Chondrocyte (in vitro differentiated cells): ENCODE results near the gene NCSTN. TPM values are rescaled to one million over a fixed set of nuclear protein-coding genes. Genes with fewer than 3 reads are reported as not detected.

Source experiments
- DNase-seq: peaks from one replicate; pipeline ENCODE4 v3.0.0; 2021; ENCODE audit warnings: mixed read lengths, low spot score
- H3K27ac Mint-ChIP-seq: one replicate; pipeline ENCODE4 v1.8.0; 2021; ENCODE audit warnings: mild to moderate bottlenecking, moderate library complexity, mixed read lengths; ENCODE audit not compliant: unreplicated experiment
- H3K27me3 Mint-ChIP-seq: 2 replicates; pipeline ENCODE4 v1.8.0; 2021; ENCODE audit warnings: low read depth, mixed read lengths
- H3K36me3 Mint-ChIP-seq: 2 replicates; pipeline ENCODE4 v1.8.0; 2021; ENCODE audit warnings: low read depth, mixed read lengths
- H3K4me1 Mint-ChIP-seq: 2 replicates; pipeline ENCODE4 v1.8.0; 2021; ENCODE audit warnings: low read depth, mild to moderate bottlenecking, mixed read lengths
- H3K4me3 Mint-ChIP-seq: one replicate; pipeline ENCODE4 v1.8.0; 2021; ENCODE audit warnings: mild to moderate bottlenecking, moderate library complexity, mixed read lengths; ENCODE audit not compliant: unreplicated experiment
- H3K9me3 Mint-ChIP-seq: 2 replicates; pipeline ENCODE4 v1.8.0; 2021; ENCODE audit warnings: low read depth, mixed read lengths
- total RNA-seq: library from RNA; stranded (reverse); gene quantifications from 3 replicates; pipeline ENCODE4 v1.2.1, GENCODE V29; 2021
- TF ChIP-seq, protein P1 (sequence below): fragments of 200-600 bp; sonication (generic); IDR thresholded peaks from 2 replicates; pipeline ENCODE4 v1.5.0; 2021; ENCODE audit warnings: antibody characterized with exemption, mild to moderate bottlenecking, moderate library complexity

The NCSTN gene
- total RNA-seq, 1 donor from 2014 or later = 94.6 TPM

DNA sequence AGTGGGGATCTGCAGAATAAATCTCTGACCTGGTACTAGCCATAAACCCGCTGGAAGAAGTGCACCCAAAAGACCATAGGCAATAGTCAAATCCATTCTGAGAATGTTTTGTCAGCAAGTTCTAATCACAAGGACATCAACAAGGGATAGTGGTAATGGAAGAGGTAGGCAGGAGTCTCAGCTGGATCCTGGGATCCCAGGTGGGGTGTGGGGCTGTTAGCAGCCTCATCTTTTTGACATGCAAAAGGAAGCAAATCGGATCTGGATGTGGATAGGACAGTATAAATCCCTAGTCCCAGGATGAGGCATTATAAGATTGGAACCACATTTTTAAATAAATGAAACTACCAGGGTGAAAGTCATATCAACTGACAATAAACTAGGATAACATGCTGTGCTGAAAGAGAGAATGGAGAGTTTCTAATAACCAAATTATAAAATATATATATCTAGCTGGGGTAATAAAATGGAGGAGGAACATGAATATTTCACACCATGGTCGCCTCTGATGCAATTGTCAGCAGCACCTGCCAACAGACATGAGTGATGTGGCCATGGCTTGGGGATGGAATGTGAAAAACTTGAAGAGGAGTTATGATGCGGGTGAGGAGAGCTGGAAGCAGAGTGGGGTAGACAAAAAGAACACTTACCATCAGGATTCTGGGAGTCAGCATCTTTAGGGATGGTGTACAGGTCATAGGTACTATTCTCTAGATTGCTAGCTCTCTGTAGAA lies 34.6 kb upstream of the NCSTN start:
- no peak for DNase-seq
- H3K27me3 Mint-ChIP-seq = no peaks in the 10 kb centered on the region
- TF ChIP-seq, protein P1, sequence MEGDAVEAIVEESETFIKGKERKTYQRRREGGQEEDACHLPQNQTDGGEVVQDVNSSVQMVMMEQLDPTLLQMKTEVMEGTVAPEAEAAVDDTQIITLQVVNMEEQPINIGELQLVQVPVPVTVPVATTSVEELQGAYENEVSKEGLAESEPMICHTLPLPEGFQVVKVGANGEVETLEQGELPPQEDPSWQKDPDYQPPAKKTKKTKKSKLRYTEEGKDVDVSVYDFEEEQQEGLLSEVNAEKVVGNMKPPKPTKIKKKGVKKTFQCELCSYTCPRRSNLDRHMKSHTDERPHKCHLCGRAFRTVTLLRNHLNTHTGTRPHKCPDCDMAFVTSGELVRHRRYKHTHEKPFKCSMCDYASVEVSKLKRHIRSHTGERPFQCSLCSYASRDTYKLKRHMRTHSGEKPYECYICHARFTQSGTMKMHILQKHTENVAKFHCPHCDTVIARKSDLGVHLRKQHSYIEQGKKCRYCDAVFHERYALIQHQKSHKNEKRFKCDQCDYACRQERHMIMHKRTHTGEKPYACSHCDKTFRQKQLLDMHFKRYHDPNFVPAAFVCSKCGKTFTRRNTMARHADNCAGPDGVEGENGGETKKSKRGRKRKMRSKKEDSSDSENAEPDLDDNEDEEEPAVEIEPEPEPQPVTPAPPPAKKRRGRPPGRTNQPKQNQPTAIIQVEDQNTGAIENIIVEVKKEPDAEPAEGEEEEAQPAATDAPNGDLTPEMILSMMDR = no peak
- peak overlapping the region; percentile 72 for H3K27ac Mint-ChIP-seq
- peaks cover 8% of the 10 kb centered on the region for H3K4me1 Mint-ChIP-seq
- H3K9me3 Mint-ChIP-seq = no peaks in the 10 kb centered on the region
- H3K4me3 Mint-ChIP-seq = no peak overlapping the region
- peaks cover 58% of the 10 kb centered on the region for H3K36me3 Mint-ChIP-seq

DNA sequence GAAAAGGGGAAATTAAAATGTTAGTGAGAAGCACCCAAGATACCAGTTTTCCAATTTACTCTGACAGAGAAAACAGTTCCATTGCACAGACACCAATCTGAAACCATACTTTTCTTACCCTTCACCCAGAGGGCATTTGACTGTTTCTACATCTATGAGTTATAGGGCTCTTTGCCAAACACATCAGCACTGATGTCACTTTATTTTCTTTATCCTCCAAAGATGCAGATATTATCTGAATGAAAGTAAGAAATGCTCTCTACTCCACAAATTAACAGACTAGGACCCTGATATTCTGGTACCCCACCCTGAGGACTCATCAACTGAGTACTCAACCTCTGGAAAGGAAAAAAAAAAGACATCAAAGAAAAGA lies 34.0 kb upstream of the NCSTN start:
- H3K36me3 Mint-ChIP-seq = peaks cover 60% of the 10 kb centered on the region
- H3K27me3 Mint-ChIP-seq = no peaks in the 10 kb centered on the region
- peak overlapping the region; percentile 83 for H3K27ac Mint-ChIP-seq
- TF ChIP-seq, protein P1 = no peak
- no peaks in the 10 kb centered on the region for H3K9me3 Mint-ChIP-seq
- no peak for DNase-seq
- H3K4me3 Mint-ChIP-seq = no peak overlapping the region
- peaks cover 8% of the 10 kb centered on the region for H3K4me1 Mint-ChIP-seq

DNA sequence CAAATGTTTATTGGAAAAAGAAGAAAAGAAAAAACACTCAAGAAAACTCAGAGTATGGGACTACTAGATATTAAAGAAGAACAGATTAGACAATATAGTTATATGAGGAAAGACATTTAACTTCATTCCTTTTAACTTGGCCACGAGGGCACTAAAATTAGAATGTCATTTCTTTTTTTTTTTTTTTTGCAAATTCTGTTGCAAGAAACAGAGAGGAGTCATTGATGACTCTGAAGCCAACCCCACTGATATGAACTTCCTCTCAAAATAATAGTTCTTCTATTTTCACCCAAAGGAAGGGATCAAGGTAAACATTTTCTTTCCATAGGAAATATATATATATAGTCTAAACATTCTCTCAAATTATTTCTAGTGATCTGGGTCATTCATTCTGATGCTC lies 33.6 kb upstream of the NCSTN start:
- DNase-seq = no peak
- Mint-ChIP-seq H3K9me3 (no peaks in the 10 kb centered on the region), H3K4me1 (peaks cover 8% of the 10 kb centered on the region), H3K27ac (peak overlapping the region; percentile 83), H3K27me3 (no peaks in the 10 kb centered on the region), H3K36me3 (peaks cover 61% of the 10 kb centered on the region), H3K4me3 (no peak overlapping the region)
- TF ChIP-seq, protein P1 = no peak

DNA sequence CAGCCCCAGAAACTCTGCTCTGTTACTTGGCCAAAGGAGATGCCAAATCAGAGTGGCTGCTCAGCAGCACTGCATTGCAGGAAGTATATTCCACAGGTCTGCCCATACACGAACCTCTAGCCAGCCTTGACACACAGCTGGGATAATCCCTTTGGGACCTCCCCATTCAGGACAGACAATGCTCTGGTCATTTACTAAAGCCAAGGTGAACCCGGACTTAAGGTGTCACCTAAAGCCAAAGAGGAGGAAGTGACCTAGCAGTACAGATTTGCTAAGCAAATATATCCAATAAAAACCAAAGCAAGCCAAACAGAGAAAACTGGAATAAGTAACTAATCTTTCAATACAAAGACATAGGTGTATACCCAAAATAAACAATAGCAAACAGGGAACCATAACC lies 27.8 kb upstream of the NCSTN start:
- TF ChIP-seq, protein P1 = no peak

DNA sequence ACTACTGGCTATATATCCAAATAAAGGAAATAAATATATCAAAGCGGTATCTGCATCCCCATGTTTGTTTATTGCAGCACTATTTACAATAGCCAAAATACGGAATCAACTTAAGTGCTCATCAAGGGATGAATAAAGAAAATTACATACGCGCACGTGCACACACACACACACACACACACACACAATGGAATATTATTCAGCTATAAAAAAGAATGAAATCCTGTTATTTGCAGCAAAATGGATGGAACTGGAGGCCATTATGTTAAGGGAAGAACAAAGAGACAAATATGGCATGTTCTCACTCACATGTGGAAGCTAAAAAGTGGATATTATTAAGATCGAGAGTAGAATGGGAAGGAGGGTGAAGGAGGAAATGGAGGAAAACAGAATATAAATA lies 20.4 kb upstream of the NCSTN start:
- no peak overlapping the region for H3K27ac Mint-ChIP-seq
- no peaks in the 10 kb centered on the region for H3K27me3 Mint-ChIP-seq
- no peaks in the 10 kb centered on the region for H3K9me3 Mint-ChIP-seq
- no peak overlapping the region for H3K4me3 Mint-ChIP-seq
- DNase-seq = no peak
- TF ChIP-seq, protein P1 = no peak
- peaks cover 39% of the 10 kb centered on the region for H3K36me3 Mint-ChIP-seq
- peaks cover 20% of the 10 kb centered on the region for H3K4me1 Mint-ChIP-seq

More for the DNA sequence above, 27.8 kb upstream of the NCSTN start:
- no peak for DNase-seq
- H3K27me3 Mint-ChIP-seq = no peaks in the 10 kb centered on the region
- H3K27ac Mint-ChIP-seq = peak overlapping the region; percentile 14
- no peaks in the 10 kb centered on the region for H3K9me3 Mint-ChIP-seq
- H3K36me3 Mint-ChIP-seq = peaks cover 62% of the 10 kb centered on the region
- H3K4me1 Mint-ChIP-seq = peaks cover 19% of the 10 kb centered on the region
- H3K4me3 Mint-ChIP-seq = no peak overlapping the region
